Mesenchymal stem cell (in vitro differentiated cells and primary cell): ENCODE data around the gene MVD.

Source experiments
- DNase-seq: peaks from one replicate; pipeline ENCODE4 v3.0.0-alpha.2; 2013
- H2AFZ ChIP-seq: one replicate; pipeline ENCODE4 v1.6.1; 2013; ENCODE audit warnings: low read depth, mild to moderate bottlenecking, control low read depth, inconsistent platforms, low read length, moderate library complexity
- H2AK5ac ChIP-seq: 2 replicates; pipeline ENCODE4 v1.6.1; 2013; ENCODE audit warnings: low read length, moderate library complexity, mild to moderate bottlenecking, inconsistent platforms; ENCODE audit not compliant: severe bottlenecking
- H2BK120ac ChIP-seq: one replicate; pipeline ENCODE4 v1.6.1; 2013; ENCODE audit warnings: low read depth, mild to moderate bottlenecking, inconsistent platforms, low read length, moderate library complexity
- H2BK12ac ChIP-seq, 2 experiments: one replicate each; pipeline ENCODE4 v1.6.1; 2013; ENCODE audit warnings: inconsistent platforms in 2 of 2, low read length in 2 of 2, mild to moderate bottlenecking in 2 of 2, moderate library complexity in 2 of 2, control low read depth in 1 of 2
- H2BK15ac ChIP-seq: one replicate; pipeline ENCODE4 v1.6.1; 2013; ENCODE audit warnings: mild to moderate bottlenecking, low read depth, inconsistent platforms; ENCODE audit not compliant: poor library complexity, severe bottlenecking
- H2BK5ac ChIP-seq: 2 replicates; pipeline ENCODE4 v1.6.1; 2013; ENCODE audit warnings: low read depth, mild to moderate bottlenecking, low read length, control low read depth, inconsistent platforms; ENCODE audit not compliant: poor library complexity, severe bottlenecking
- H3K14ac ChIP-seq, 2 experiments: one replicate each; pipeline ENCODE4 v1.6.1; 2013; ENCODE audit warnings: inconsistent platforms in 2 of 2, low read length in 2 of 2, control low read depth in 1 of 2, mild to moderate bottlenecking in 1 of 2, moderate library complexity in 1 of 2
- H3K18ac ChIP-seq, 2 experiments: one replicate each; pipeline ENCODE4 v1.6.1; 2013; ENCODE audit warnings: inconsistent platforms in 2 of 2, low read length in 2 of 2, control low read depth in 1 of 2, low read depth in 1 of 2, mild to moderate bottlenecking in 1 of 2
- H3K23ac ChIP-seq, 2 experiments: one replicate each; pipeline ENCODE4 v1.6.1; 2013; ENCODE audit warnings: inconsistent platforms in 2 of 2, low read length in 2 of 2, mild to moderate bottlenecking in 2 of 2, moderate library complexity in 2 of 2, control low read depth in 1 of 2
- H3K27ac ChIP-seq: 2 replicates; pipeline ENCODE4 v1.5.1; 2013; ENCODE audit warnings: mild to moderate bottlenecking, moderate library complexity, low read length, control low read depth, inconsistent platforms; ENCODE audit not compliant: poor library complexity, severe bottlenecking
- H3K27me3 ChIP-seq, 2 experiments: 2 replicates each; pipeline versions ENCODE4 v1.6.1 to v1.7.0; 2013; ENCODE audit warnings: low read length in 2 of 2, mild to moderate bottlenecking in 2 of 2, moderate library complexity in 2 of 2, control low read depth in 1 of 2, inconsistent platforms in 1 of 2; ENCODE audit not compliant: control insufficient read depth in 1 of 2, insufficient read depth in 1 of 2
- H3K36me3 ChIP-seq, 2 experiments: 2 replicates each; pipeline versions ENCODE4 v1.6.1 to v1.7.0; 2013; ENCODE audit warnings: low read length in 2 of 2, control low read depth in 1 of 2, inconsistent platforms in 1 of 2, low read depth in 1 of 2, mild to moderate bottlenecking in 1 of 2; ENCODE audit not compliant: insufficient read depth in 2 of 2, control insufficient read depth in 1 of 2
- H3K4ac ChIP-seq, 2 experiments: one replicate each; pipeline ENCODE4 v1.6.1; 2013; ENCODE audit warnings: inconsistent platforms in 2 of 2, low read length in 2 of 2, mild to moderate bottlenecking in 2 of 2, moderate library complexity in 2 of 2, control low read depth in 1 of 2, low read depth in 1 of 2
- H3K4me1 ChIP-seq: 2 replicates; pipeline ENCODE4 v1.6.1; 2013; ENCODE audit warnings: low read depth, low read length, control low read depth; ENCODE audit not compliant: control insufficient read depth, insufficient read depth
- H3K4me2 ChIP-seq: 2 replicates; pipeline ENCODE4 v1.6.1; 2013; ENCODE audit warnings: low read length, mild to moderate bottlenecking, inconsistent platforms; ENCODE audit not compliant: poor library complexity, severe bottlenecking
- H3K4me3 ChIP-seq, 2 experiments: 2 replicates each; pipeline versions ENCODE4 v1.5.1 to v1.7.0; 2013; ENCODE audit warnings: low read length in 2 of 2, mild to moderate bottlenecking in 2 of 2, control low read depth in 1 of 2, low read depth in 1 of 2; ENCODE audit not compliant: insufficient read depth in 1 of 2
- H3K79me1 ChIP-seq: replicated peaks from 2 replicates; pipeline ENCODE4 v1.6.1; 2013; ENCODE audit warnings: mild to moderate bottlenecking, control low read depth, low read length, inconsistent platforms; ENCODE audit not compliant: poor library complexity, severe bottlenecking
- H3K9ac ChIP-seq: 2 replicates; pipeline ENCODE4 v1.7.0; 2013; ENCODE audit warnings: mild to moderate bottlenecking, low read length, moderate library complexity
- H3K9me3 ChIP-seq: 2 replicates; pipeline ENCODE4 v1.7.0; 2013; ENCODE audit warnings: mild to moderate bottlenecking, low read length; ENCODE audit not compliant: control insufficient read depth
- H4K8ac ChIP-seq: one replicate; pipeline ENCODE4 v1.6.1; 2013; ENCODE audit warnings: inconsistent platforms, mild to moderate bottlenecking, low read length, moderate library complexity
- H4K91ac ChIP-seq: one replicate; pipeline ENCODE4 v1.6.1; 2013; ENCODE audit warnings: mild to moderate bottlenecking, low read length, inconsistent platforms
- WGBS: methylation state at CpG from one replicate; pipeline ENCODE4 v1.1.7; 2013; ENCODE audit warnings: mixed read lengths; 5-methylcytosine and 5-hydroxymethylcytosine counted together

Gene MVD

DNA sequence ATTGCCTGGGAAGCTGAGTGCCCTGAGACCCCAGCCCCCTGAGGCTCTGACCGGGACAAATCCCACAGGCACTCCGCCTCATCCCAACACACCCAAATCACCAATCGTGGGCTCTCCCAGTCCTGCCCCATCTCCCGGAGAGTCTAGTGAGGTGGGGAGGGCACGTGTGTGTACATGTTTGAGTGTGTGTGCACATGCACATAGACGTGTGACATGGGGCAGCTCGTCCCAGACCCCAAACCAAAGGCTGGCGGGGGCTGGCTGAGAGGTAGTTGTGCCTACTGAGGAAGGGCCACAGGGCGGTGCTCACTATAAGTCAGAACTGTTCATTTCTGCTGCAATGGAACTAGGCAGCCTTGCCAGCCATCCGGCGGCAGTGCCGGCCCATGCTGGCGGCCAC, 14.8 kb upstream of the MVD start:
- Histone ChIP-seq H2AK5ac (no peak overlapping the region), H2BK12ac (no peak overlapping the region), H3K27ac (no peak overlapping the region), H2AFZ (no peak overlapping the region), H3K14ac (no peak overlapping the region), H3K4me3 (no peak overlapping the region), H4K91ac (no peak overlapping the region), H3K9me3 (no peaks in the 10 kb centered on the region), H3K27me3 (peaks cover 20 to 48% of the 10 kb centered on the region in 2 experiments), H3K23ac (no peak overlapping the region), H3K4me1 (peaks cover 8% of the 10 kb centered on the region), H3K18ac (no peak overlapping the region), H3K4me2 (no peak overlapping the region), H4K8ac (no peak overlapping the region), H3K36me3 (peaks cover 18 to 19% of the 10 kb centered on the region in 2 experiments), H3K9ac (no peak overlapping the region), H3K79me1 (no peaks in the 10 kb centered on the region), H2BK120ac (no peak overlapping the region), H2BK15ac (no peak overlapping the region), H3K4ac (no peak overlapping the region), H2BK5ac (no peak overlapping the region)
- WGBS: 86% methylated on average over 10 of the region's 13 CpGs
- DNase-seq: no peak

DNA sequence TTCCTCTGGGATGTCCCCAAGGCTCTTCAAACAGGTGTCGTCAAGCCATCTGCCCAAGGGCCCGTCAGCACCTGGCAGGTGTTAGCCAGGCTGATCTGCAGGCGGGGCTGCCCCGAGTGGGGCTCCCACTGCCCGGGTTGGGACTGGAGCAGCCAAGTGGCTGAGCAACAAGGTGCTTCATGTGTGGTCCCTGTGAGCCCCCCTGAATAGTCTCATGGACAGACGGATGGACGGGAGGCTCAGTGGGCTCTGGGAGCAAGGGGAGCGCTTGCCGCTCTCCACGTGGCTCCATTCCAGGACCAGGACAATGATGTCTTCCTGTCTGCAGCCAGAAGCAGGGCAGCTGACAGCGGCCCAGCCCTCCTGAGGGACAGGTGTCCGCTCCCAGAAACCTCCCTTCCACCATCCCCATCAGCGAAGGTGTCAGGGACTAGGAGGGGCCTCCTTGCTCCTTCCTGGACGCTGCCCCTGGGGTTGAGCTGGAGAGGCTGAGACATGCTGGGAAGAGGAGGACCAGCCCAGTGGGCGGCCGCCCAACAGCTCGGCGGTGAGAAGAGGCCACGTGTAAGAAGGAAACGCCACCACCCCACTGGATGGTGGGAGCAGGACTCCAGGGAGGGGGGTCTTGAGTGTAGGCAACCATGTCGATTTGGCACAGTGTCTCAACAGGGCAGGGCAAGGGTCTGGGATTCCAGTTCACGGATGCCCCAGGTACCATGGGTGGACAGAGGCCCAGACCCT, 13.8 kb upstream of the MVD start:
- Histone ChIP-seq H3K4me3 (no peak overlapping the region), H2AFZ (no peak overlapping the region), H3K9me3 (no peaks in the 10 kb centered on the region), H3K79me1 (no peaks in the 10 kb centered on the region), H3K18ac (no peak overlapping the region), H3K4ac (no peak overlapping the region), H3K14ac (no peak overlapping the region), H4K91ac (no peak overlapping the region), H4K8ac (no peak overlapping the region), H3K27me3 (peaks cover 13 to 41% of the 10 kb centered on the region in 2 experiments), H2BK12ac (no peak overlapping the region), H3K36me3 (peaks cover 22 to 28% of the 10 kb centered on the region in 2 experiments), H3K4me2 (no peak overlapping the region), H2AK5ac (no peak overlapping the region), H3K4me1 (peaks cover 8% of the 10 kb centered on the region), H3K27ac (no peak overlapping the region), H2BK120ac (no peak overlapping the region), H3K9ac (no peak overlapping the region), H2BK15ac (no peak overlapping the region), H2BK5ac (no peak overlapping the region), H3K23ac (no peak overlapping the region)
- DNase-seq: no peak
- 98% methylated on average over 18 of the region's 22 CpGs for WGBS

DNA sequence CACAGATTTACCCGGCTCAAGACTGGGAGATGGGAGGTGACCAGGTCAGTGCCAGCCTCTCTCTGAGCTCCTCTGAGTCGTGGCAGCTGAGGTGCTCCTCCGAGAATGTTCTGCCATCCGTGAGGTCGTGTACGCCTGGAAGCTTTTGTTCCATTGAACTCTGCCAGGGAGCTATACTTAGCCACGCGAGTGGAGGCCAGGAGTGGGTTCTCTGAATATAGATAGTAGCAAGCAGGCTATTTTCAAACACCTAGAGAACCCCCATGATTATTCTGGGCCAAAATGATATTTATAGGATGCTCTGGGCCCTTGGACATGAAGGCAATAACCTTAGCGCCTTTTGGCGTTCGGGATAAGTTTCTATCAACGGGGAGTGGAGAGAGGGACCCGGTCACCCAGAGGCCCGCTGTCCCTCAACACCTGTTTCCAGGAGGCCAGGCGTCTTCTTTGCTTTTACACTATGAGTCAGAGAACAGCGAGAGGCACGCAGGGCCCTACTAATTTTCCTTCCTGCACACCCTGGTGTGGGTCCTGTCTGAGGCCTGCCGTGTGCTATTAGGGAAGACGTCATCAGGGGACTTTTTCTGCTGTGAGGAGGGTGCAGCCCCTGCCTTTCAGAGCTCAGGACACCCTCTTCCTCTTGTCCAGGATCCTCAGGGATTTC, 11.0 kb upstream of the MVD start:
- H3K36me3 ChIP-seq: peaks cover 24% of the 10 kb centered on the region in 2 experiments
- no peaks in the 10 kb centered on the region for H3K9me3 ChIP-seq
- H3K4me2 ChIP-seq: no peak overlapping the region
- no peak overlapping the region for H3K18ac ChIP-seq
- no peak for DNase-seq
- H4K91ac ChIP-seq: no peak overlapping the region
- H4K8ac ChIP-seq: no peak overlapping the region
- no peak overlapping the region for H3K9ac ChIP-seq
- H3K79me1 ChIP-seq: no peaks in the 10 kb centered on the region
- no peaks in the 10 kb centered on the region for H3K4me1 ChIP-seq
- no peak overlapping the region for H2BK120ac ChIP-seq
- H2BK12ac ChIP-seq: no peak overlapping the region
- H2BK5ac ChIP-seq: no peak overlapping the region
- H2AFZ ChIP-seq: no peak overlapping the region
- no peak overlapping the region for H2AK5ac ChIP-seq
- peaks cover 0 to 27% of the 10 kb centered on the region in 2 experiments for H3K27me3 ChIP-seq
- H3K23ac ChIP-seq: no peak overlapping the region
- H2BK15ac ChIP-seq: no peak overlapping the region
- H3K14ac ChIP-seq: no peak overlapping the region
- H3K27ac ChIP-seq: no peak overlapping the region
- H3K4me3 ChIP-seq: no peak overlapping the region
- WGBS: 95% methylated on average over 15 of the region's 19 CpGs
- no peak overlapping the region for H3K4ac ChIP-seq

GRCh38 chr16:88672776-88673175, 9.9 kb upstream of the MVD start:
- no peak overlapping the region for H3K14ac ChIP-seq

More at GRCh38 chr16:88672776-88673175, 9.9 kb upstream of the MVD start:
- H4K8ac ChIP-seq: no peak overlapping the region
- no peak for DNase-seq
- H3K4me2 ChIP-seq: no peak overlapping the region
- H3K27ac ChIP-seq: no peak overlapping the region
- H3K23ac ChIP-seq: peak overlapping the region in 1 of 2 experiments; percentile 16
- H2AK5ac ChIP-seq: no peak overlapping the region
- H2BK15ac ChIP-seq: no peak overlapping the region
- no peaks in the 10 kb centered on the region for H3K9me3 ChIP-seq
- H3K27me3 ChIP-seq: peaks cover 0 to 16% of the 10 kb centered on the region in 2 experiments
- no peak overlapping the region for H4K91ac ChIP-seq
- no peak overlapping the region for H3K9ac ChIP-seq
- H2BK12ac ChIP-seq: no peak overlapping the region
- H2AFZ ChIP-seq: no peak overlapping the region
- H3K79me1 ChIP-seq: no peaks in the 10 kb centered on the region
- no peaks in the 10 kb centered on the region for H3K4me1 ChIP-seq
- no peak overlapping the region for H2BK5ac ChIP-seq
- no peak overlapping the region for H3K18ac ChIP-seq
- WGBS: 35% methylated on average over 11 of the region's 11 CpGs
- peaks cover 24% of the 10 kb centered on the region in 2 experiments for H3K36me3 ChIP-seq
- no peak overlapping the region for H2BK120ac ChIP-seq
- H3K4me3 ChIP-seq: no peak overlapping the region
- H3K4ac ChIP-seq: no peak overlapping the region
